Ovary (tissue), 9 donors: ENCODE measurements around the gene BMP4. TPM values are rescaled to one million over a fixed set of nuclear protein-coding genes. Genes with fewer than 3 reads are reported as not detected.

ENCODE experiments used
- DNase-seq, 5 donors: peaks; one replicate each; pipeline ENCODE4 v3.0.0-alpha.2; 2019 to 2020
- H3K27ac ChIP-seq, 2 donors: fragments of 200-600 bp; one replicate each; pipeline versions ENCODE4 v1.5.1 to v1.8.0; 2019 to 2022
- H3K27me3 ChIP-seq: fragments of 200-600 bp; one replicate; pipeline ENCODE4 v1.8.0; 2022
- H3K36me3 ChIP-seq: fragments of 200-600 bp; sonication (generic); one replicate; pipeline ENCODE4 v1.5.1; 2019
- H3K4me1 ChIP-seq: one replicate; pipeline ENCODE4 v1.8.1; 2013; ENCODE audit warnings: mild to moderate bottlenecking, moderate library complexity; ENCODE audit not compliant: insufficient read depth
- H3K4me3 ChIP-seq: fragments of 200-600 bp; sonication (generic); one replicate; pipeline ENCODE4 v1.5.1; 2017
- H3K9me3 ChIP-seq, 2 donors: fragments of 200-600 bp in 1 of 2; sonication (generic) in 1 of 2; one replicate each; pipeline versions ENCODE4 v1.5.1 to v1.8.1; 2013 to 2019; ENCODE audit warnings: mild to moderate bottlenecking in 1 of 2, moderate library complexity in 1 of 2
- EP300 ChIP-seq: sonication (generic); formaldehyde crosslinking; IDR thresholded peaks from one replicate; pipeline ENCODE4 v1.6.1; 2017; ENCODE audit warnings: antibody characterized with exemption
- POLR2A ChIP-seq: fragments of 450-650 bp; IDR thresholded peaks from one replicate; pipeline ENCODE4 v1.6.1; 2017; ENCODE audit warnings: antibody characterized with exemption, mild to moderate bottlenecking, moderate library complexity
- WGBS, 3 donors: extraction: QIAGEN DNeasy Blood & Tissue Kit in 1 of 3; methylation state at CpG; one replicate each; pipeline versions ENCODE4 v1.1.5 to v1.1.7; 2013 to 2017; 5-methylcytosine and 5-hydroxymethylcytosine counted together
- intact Hi-C, 4 donors: fragments of 100-400 bp; cut with DNase I; formaldehyde crosslinking; loops; one replicate each; pipeline versions ENCODE4 v1.11.0 to v1.15.1; 2022 to 2023
- polyA plus RNA-seq, 2 donors: library from polyadenylated mRNA; stranded (reverse); fragments of 200-250 nt in 1 of 2; fragments of 350-450 nt in 1 of 2; fragmentation: Illumina TruSeq in 1 of 2; extraction: RNeasy Lipid Tissue Mini Kit (QIAGEN cat#74804) in 1 of 2; gene quantifications; one replicate each; pipeline ENCODE4 v1.2.3, GENCODE V29; 2013 to 2014
- total RNA-seq, 7 donors: library from RNA; depleted of rRNA in 2 of 7; stranded (reverse); fragments of >200 nt in 2 of 7; fragmentation: NEBNext Ultra II Directional in 3 of 7; extraction: Animal tissue kit (Norgen Biotek cat#: 25700) in 3 of 7; gene quantifications; one replicate each; pipeline versions ENCODE4 v1.1.0 to v1.2.4, GENCODE V29; 2016 to 2023
- TF ChIP-seq, protein P1 (sequence below), 3 donors: fragments of 450-650 bp in 2 of 3; fragments of 200-600 bp in 1 of 3; IDR thresholded peaks; one replicate each; pipeline versions ENCODE4 v1.5.1 to v1.8.0; 2016 to 2022; ENCODE audit warnings: antibody characterized with exemption in 3 of 3, mild to moderate bottlenecking in 1 of 3
- donor health status: DM: no; HTN: no; CAD: no; lungs with moderate emphysema.
- donor health status: DM: no; HTN: no; CAD: no.
- donor health status: Bipolar disorder and iron deficiency.
- donor health status: DM: yes; HTN: yes; CAD: no.
- donor health status: DM: no; HTN: no; CAD: no.
- donor health status: DM: yes; HTN: yes; CAD: no.

The BMP4 gene
- total and polyA plus RNA-seq, 9 donors = 4.4 to 22.8 (median 13.0) TPM

DNA sequence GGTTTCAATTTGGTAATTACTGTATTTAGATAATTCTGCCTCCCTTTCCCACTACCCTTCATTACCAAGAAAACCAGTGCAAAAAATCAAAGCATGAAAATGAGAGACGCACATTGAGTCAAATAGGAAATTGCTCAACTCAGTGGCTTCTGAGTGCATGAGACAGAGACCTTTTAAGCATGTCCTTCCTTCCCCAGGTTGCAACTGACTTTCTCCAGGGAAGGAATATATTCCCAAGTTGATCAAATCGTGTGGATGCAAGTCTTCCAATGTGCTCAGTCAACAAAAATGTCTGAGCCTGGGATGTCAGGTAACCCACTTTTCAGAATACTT, 12.9 kb downstream of the BMP4 start:
- Histone ChIP-seq H3K36me3 (no peaks in the 10 kb centered on the region), H3K4me3 (no peak overlapping the region), H3K27ac (no peak overlapping the region), H3K27me3 (no peaks in the 10 kb centered on the region), H3K4me1 (peaks cover 1% of the 10 kb centered on the region), H3K9me3 (no peaks in the 10 kb centered on the region)
- DNase-seq = no peak
- intact Hi-C loops = no loop called here
- no peak for TF ChIP-seq POLR2A
- TF ChIP-seq, protein P1, sequence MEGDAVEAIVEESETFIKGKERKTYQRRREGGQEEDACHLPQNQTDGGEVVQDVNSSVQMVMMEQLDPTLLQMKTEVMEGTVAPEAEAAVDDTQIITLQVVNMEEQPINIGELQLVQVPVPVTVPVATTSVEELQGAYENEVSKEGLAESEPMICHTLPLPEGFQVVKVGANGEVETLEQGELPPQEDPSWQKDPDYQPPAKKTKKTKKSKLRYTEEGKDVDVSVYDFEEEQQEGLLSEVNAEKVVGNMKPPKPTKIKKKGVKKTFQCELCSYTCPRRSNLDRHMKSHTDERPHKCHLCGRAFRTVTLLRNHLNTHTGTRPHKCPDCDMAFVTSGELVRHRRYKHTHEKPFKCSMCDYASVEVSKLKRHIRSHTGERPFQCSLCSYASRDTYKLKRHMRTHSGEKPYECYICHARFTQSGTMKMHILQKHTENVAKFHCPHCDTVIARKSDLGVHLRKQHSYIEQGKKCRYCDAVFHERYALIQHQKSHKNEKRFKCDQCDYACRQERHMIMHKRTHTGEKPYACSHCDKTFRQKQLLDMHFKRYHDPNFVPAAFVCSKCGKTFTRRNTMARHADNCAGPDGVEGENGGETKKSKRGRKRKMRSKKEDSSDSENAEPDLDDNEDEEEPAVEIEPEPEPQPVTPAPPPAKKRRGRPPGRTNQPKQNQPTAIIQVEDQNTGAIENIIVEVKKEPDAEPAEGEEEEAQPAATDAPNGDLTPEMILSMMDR (IDR thresholded peaks at IDR 0.05) = no peak
- no peak for TF ChIP-seq EP300
- 81 to 94% (median 87%) methylated on average over 2 of the region's 2 CpGs for WGBS, 3 donors

DNA sequence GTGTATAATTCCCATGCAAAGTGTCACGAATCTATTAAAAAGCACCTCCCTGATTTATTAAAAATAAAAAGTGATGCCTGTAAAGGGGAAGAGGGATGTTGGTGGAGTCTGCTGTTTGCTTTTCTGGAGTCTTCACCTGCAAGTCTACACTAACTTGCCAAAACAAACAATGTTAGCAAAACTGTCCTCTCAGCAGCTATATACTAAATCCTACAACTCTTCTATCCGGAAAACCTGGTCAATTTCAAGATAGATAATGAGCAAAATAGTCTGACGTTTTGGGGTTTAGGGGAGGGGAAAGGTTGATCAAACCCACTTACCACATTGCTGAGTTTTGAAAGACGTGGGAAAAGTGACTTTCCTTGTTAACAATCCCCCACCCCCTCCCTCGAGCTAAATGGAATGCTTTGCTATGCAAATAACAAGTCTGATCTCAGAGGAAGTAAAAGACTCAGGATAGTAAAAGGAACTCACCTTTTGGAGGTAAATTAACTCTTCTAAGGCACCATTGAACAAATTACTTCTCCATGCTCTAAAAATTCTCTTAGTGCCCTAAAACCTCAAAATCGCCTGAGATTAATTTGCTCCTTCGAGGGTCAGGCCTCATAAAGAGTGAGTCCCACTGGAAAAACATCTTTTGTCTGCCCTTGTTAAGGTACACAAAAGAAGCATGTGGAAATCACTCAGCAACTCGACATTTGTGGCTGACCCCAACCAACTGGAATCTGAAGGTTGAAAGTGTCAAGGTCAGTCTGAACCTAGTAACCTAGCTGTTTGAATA, 13.5 kb downstream of the BMP4 start:
- TF ChIP-seq EP300 (no peak), POLR2A (no peak)
- TF ChIP-seq, protein P1 (IDR thresholded peaks at IDR 0.05) = no peak
- no peaks in the 10 kb centered on the region for H3K36me3 ChIP-seq
- no peak overlapping the region for H3K27ac ChIP-seq
- DNase-seq = no peak
- intact Hi-C loops = no loop called here
- H3K27me3 ChIP-seq = no peaks in the 10 kb centered on the region
- peaks cover 1% of the 10 kb centered on the region for H3K4me1 ChIP-seq
- H3K4me3 ChIP-seq = no peak overlapping the region
- WGBS, 3 donors = 75 to 77% (median 75%) methylated on average over 8 of the region's 8 CpGs
- H3K9me3 ChIP-seq = no peaks in the 10 kb centered on the region

DNA sequence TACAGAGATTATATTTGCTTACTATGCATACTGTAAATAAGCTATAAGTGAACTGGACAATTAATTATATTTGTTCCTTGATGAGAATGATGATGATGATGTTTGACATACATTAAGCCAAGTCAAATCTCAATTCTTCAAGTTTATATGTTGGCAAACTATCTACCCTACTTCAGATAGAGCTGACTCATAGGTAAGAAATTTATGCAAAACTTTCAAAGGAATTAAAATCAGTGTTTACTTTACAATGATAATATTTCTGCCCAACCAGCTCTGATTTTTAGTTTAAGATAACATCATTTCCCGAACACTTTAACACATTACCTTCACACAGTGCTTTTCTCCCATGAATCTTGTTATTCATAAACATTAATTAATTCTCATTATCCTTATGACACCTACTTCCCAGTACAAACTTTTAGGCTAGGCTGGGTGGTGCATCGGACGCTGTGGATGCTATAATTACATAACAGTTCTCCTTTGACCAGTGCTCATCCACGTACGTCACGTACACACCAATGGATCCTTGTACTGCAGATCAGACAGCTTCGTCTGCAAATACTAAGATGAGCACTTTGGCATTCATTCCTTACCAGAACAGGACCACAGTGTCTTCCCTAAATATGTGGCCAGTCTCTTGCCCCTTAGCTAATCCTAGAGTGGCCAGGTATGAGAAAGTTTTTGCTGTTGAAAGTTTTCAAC, 18.3 kb downstream of the BMP4 start:
- no peak for DNase-seq
- Histone ChIP-seq H3K36me3 (no peaks in the 10 kb centered on the region), H3K27me3 (no peaks in the 10 kb centered on the region), H3K9me3 (no peaks in the 10 kb centered on the region), H3K4me3 (no peak overlapping the region), H3K27ac (no peak overlapping the region), H3K4me1 (no peaks in the 10 kb centered on the region)
- no peak for TF ChIP-seq EP300
- TF ChIP-seq, protein P1 (IDR thresholded peaks at IDR 0.05) = no peak
- no peak for TF ChIP-seq POLR2A
- intact Hi-C loops = no loop called here
- WGBS, 3 donors = 91 to 93% (median 91%) methylated on average over 7 of the region's 7 CpGs

DNA sequence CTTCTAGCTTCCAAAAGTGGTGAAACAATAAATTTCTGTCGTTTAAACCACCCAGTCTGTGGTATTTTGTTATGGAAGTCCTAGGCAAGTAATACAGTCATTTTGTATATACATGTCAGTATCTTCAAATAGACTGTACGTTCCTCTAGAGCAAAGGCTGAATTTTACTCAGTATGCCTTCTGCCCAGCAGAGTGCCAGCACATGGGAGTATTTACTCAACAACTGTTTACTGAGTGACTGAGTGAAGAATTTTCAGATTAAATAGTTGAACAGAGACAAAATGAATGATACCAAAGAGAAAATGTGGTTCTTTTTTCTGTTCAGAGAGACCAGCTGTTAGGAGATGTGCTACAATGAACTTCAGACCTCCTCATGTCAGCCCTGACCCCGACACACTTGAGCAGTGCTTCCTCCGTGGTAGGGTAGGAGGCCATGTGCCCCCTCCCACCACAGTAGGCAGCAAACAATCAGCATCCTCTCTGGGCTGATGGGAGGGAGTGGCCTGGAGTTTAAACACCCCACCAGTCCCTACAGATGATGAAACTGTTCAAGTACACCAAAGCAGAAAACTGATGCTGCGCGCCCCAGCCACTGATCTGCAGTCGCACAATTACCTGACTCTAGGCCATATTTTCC, 21.7 kb downstream of the BMP4 start:
- no peak overlapping the region for H3K27ac ChIP-seq
- TF ChIP-seq POLR2A (no peak), EP300 (no peak)
- TF ChIP-seq, protein P1 (IDR thresholded peaks at IDR 0.05) = no peak
- intact Hi-C loops = no loop called here
- WGBS, 3 donors = 78 to 82% (median 79%) methylated on average over 7 of the region's 7 CpGs
- no peaks in the 10 kb centered on the region for H3K4me1 ChIP-seq
- H3K4me3 ChIP-seq = no peak overlapping the region
- H3K36me3 ChIP-seq = no peaks in the 10 kb centered on the region
- H3K27me3 ChIP-seq = no peaks in the 10 kb centered on the region
- no peaks in the 10 kb centered on the region for H3K9me3 ChIP-seq
- no peak for DNase-seq
